GM21825 (cell line): ENCODE data around the gene S100Z.
"Not testable (repeated sequence)": the region's sequence is repeated elsewhere in the genome, so short reads cannot be mapped to it uniquely, and the experiment has no call there.

Experiments used
- ATAC-seq: cut with Tn5 transposase; IDR thresholded peaks from one replicate; pipeline ENCODE4 v1.9.1; 2021; ENCODE audit warnings: mild to moderate bottlenecking, moderate library complexity; ENCODE audit not compliant: unreplicated experiment

Gene S100Z

DNA sequence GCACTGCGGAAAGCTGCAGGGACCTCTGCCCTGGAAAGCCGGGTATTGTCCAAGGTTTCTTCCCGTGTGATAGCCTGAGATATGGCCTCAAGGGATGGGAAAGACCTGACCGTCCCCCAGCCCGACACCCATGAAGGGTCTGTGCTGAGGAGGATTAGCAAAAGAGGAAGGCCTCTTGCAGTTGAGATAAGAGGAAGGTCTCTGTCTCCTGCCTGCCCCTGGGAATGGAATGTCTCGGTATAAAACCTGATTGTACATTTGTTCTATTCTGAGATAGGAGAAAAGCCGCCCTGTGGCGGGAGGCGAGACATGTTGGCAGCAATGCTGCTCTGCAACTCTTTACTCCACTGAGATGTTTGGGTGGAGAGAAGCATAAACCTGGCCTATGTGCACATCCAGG is 95.4 kb downstream of the S100Z start:
- not testable (repeated sequence) for ATAC-seq

DNA sequence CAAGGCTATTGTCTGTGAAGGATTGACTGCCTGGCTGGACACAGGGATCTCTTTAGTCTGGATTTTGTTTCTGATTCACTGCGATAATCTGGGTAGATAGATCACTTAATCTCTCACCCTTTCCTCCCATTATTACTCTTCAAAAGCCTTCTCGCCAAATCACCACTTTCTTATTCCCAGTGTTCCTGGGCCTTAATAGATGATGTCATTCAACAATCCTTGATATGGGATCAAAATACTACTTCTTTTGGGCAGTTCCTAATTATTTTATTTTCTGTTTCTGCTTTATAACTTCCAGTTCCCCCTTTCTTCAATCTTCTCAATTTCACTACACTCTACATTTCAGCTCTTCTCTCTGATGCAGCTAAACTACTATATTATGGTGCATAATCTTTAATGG is 96.3 kb downstream of the S100Z start:
- no peak for ATAC-seq

DNA sequence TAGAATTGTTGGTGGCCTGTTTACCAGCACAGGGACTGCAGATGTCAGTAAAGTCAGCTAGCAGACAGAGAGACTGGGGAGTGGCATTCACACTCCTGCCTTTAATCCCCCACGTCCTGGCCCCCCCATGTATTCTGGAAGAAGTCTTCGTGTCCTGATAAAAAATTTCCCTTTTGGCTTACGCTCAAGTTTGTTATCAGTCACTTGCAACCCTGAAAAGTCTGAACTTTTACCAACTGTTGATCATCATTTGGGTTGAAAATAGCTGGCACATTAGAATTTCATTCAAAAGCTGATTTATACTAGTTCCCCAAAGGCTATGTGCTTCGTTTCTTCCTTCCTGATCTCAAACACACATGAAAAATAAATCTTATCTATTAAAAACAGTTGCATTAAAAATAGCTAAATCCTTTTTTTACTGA is 97.3 kb downstream of the S100Z start:
- no peak for ATAC-seq

DNA sequence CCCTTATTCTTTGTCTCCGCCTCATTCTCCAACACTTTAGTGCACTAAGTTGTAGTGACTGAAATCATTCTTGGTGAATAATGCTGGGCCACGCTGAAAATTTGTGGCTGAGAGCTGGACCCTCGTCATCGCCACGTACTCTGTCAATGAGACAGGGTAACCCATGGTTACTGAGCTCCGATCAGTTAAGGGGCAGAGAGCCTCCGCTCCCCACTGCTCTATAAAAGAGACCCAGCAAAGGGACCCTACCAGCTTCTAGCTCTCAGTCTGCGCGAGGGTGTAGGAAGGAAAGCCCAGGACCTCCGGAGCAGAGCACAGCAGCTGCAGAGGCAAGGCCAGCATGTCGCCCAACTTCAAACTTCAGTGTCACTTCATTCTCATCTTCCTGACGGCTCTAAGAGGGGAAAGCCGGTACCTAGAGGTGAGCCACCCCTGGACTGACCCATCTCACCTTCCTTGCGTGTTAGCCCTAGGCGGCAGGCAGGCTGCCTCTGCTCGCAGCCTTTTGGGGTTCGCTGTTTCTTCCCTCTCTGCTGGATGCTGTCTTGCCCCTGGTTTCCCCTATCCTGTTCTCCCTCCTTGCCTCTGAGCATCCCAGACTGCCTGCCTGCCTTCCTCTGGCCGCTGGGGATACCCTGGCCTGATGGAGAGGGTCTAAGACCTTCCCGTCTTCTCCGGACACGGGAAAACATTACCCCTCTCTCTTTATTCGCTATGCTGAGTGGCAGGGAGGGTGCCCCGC is 103.2 kb downstream of the S100Z start, which contains the start of gene CRHBP:
CRHBP (plus strand) TSS at position 251 of the 742 bp plus-strand sequence; CDS start at position 341, 90 bp downstream.
- no peak for ATAC-seq

DNA sequence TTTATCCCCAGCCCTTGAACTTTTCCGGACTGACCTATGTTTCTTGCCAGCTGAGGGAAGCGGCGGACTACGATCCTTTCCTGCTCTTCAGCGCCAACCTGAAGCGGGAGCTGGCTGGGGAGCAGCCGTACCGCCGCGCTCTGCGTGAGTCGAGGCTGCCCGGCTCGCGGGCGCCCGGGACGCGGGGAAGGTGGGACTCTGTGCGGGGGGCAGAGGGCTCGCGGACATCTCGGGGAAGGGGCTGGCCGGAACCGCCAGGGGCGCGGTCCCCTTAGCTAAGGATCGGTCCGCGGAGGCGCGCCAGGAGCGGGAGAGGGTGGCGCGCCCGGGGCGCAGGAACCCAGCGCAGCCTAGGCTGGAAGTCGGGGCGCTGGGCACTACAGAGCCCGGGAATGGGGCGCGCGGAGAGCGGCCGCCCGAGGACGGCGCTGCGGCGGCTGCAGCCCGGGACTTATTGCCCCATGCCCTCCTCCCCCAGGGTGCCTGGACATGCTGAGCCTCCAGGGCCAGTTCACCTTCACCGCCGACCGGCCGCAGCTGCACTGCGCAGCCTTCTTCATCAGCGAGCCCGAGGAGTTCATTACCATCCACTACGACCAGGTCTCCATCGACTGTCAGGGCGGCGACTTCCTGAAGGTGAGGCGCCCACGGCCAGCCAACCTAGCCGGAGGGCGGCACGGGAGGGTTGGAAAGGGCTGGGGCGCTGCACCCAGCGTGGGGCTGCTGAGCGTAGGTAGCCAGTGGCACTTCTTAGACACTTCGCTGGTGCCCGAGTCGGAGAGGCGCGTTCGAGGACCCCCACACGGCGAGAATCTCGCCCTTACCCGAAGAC is 104.0 kb downstream of the S100Z start:
- no peak for ATAC-seq

DNA sequence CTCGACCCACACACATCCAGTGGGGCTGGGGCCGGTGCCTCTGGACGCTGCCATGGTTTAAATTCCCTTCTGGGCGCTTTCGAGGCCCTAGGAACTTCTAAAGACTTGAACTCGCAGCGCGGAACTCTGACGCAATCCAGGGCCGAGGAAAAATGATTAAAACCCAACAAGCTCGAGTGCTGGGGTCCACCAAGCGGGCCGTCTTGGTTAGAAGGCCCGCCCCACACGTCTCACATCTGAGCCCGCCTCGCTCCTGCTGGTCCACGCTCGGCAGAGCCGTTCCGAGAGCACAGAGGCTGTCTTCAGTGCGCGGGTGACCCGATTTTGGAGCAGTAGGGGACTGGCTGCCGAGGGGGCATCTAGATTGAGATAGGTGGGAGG is 104.6 kb downstream of the S100Z start:
- no peak for ATAC-seq

DNA sequence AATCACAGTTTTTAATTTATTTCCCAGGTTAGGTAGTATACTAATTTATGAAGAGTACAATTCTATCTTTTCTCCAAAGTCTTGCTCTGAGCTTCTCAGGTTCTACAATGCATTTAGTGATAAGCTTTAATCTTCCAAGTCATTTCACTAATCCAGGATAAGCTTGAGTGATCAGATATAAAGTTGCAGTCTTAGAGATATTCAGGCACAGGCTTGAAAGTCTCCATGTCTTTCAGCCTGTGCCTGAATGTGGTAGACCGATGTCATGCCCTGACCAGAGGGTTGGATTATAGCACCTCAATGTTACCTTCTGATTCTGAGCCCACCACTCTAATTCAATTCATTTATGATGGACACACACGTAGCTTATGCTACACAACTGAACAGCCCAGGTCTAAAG is 106.2 kb downstream of the S100Z start:
- no peak for ATAC-seq

DNA sequence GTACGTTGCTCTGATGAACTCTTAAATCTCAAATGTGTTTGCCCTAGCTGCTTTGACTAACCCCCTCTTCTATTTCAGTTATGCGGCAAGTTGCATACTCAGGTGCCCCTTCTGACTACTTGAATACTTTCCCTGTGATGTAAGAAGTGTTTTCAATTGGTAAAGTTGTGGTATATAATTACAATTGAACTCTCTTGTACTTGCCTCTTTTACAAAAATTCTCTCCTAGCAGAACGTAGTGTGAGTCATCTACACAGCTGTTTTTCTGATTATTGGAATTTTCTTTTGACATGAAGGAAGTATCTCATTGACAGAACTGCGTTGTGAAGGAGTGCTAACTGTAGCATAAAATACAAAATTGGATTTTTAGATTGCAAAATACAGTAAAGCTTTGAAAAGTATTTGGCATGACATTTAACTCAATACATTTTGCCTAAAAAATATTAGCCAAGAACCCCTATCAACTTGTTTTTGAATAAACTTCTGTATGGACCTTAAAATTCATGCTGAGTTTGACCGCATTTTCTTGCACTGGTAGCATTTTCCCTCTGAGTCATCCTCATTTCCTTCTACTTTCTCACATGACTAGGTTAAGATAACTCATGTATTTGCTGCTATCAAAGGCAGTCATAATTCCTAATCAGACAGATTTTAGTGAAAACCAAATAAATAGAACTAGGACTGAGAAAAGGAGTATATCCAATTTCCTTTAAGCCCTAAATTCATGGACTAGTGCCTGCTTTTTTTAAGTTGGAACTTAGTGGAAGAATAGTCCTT is 109.4 kb downstream of the S100Z start:
- no peak for ATAC-seq

DNA sequence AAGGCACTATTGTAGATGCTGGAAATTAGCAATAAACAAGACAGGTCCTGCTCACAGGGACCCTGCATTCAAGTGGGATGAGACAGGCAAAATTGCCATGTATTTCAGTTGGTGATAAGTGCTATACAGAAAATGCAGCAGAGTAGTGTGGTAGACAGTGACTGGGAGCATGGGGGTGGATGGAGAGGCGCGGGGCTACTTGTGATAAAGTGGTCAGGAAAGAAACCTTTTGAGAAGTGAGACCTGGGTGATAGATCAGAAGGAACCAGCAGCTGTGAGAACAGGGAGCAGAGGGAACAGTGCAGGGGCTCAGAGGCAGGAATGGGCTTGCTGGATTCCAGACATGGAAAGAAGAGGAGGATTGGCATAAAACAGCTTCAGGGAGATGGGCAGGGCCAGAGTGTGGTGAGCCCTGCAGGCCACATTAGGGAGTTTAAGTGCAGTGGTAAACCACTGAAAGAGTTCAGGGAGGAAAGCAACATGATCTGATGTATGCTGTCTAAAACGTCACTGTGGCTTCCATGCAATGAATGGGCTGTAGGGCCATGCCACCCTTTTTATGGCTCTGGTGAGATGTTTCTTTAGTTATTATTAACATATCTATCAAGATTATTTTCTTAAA is 110.3 kb downstream of the S100Z start:
- peak; percentile 64 for ATAC-seq

DNA sequence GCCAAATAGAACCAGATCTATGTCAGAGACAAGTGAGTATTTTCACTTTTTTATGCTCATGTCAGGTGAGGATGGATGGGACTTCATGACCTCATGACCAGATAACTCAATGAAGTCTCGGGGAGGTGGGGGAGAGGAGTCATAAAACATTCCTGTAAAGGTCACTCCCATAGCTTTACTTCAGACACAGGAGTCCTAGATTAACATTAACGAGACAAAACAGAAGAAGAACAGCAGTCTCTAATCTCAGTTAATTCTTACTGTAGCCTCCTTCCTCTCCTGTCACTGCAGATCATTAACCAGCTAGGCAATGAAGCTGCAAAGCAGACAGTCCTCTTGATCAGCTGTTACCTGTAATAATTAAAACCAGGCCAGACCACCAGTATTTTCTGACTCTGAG is 114.2 kb downstream of the S100Z start:
- no peak for ATAC-seq
